ENCODE measurements around the gene AUTS2. TPM values are rescaled to one million over a fixed set of nuclear protein-coding genes. Genes with fewer than 3 reads are reported as not detected.

Gene AUTS2
- total RNA-seq, 1 experiment from 2014 or later = 50.0 TPM

GRCh38 chr7:70460071-70460470 is 861.8 kb downstream of the AUTS2 start:
- POLR2A ChIA-PET = no interaction called here
- H3K27me3 Mint-ChIP-seq (ENCODE audit: low read depth) = no peaks in the 10 kb centered on the region; the same call in 1 of the 2 replicates
- ATAC-seq (no peak), DNase-seq (ENCODE audit: low spot score) (no peak)
- no peaks in the 10 kb centered on the region for H3K36me3 Mint-ChIP-seq
- H3K9me3 Mint-ChIP-seq = no peaks in the 10 kb centered on the region
- no peak for TF ChIP-seq GTF2I (CRISPR knock-in tag; conservative IDR thresholded peaks at IDR 0.05)
- no peak for TF ChIP-seq TCF7 (CRISPR knock-in tag; IDR thresholded peaks at IDR 0.05; ENCODE audit: low read depth)
- TF ChIP-seq ZSCAN18 (CRISPR knock-in tag; IDR thresholded peaks at IDR 0.05) = no peak
- no peak for TF ChIP-seq GABPB1 (CRISPR knock-in tag; IDR thresholded peaks at IDR 0.05)
- TF ChIP-seq ERG (CRISPR knock-in tag; IDR thresholded peaks at IDR 0.05) = no peak
- TF ChIP-seq TEAD4 (CRISPR knock-in tag; IDR thresholded peaks at IDR 0.05) = no peak
- no peak for TF ChIP-seq ZNF263 (CRISPR knock-in tag; IDR thresholded peaks at IDR 0.05; ENCODE audit: low read depth)
- no peak for TF ChIP-seq ATF6 (CRISPR knock-in tag; IDR thresholded peaks at IDR 0.05)
- peaks cover 10% of the 10 kb centered on the region for H3K4me1 Mint-ChIP-seq
- CTCF ChIA-PET = no interaction called here
- no peak overlapping the region for H3K4me3 Mint-ChIP-seq
- no peak overlapping the region for H3K27ac Mint-ChIP-seq

GRCh38 chr7:70460562-70460961 is 862.3 kb downstream of the AUTS2 start:
- Mint-ChIP-seq H3K36me3 (no peaks in the 10 kb centered on the region), H3K9me3 (no peaks in the 10 kb centered on the region), H3K4me3 (no peak overlapping the region), H3K4me1 (peaks cover 10% of the 10 kb centered on the region), H3K27ac (no peak overlapping the region), H3K27me3 (ENCODE audit: low read depth) (no peaks in the 10 kb centered on the region; the same call in none of the 2 replicates)
- TF ChIP-seq ZNF423 (CRISPR knock-in tag; IDR thresholded peaks at IDR 0.05) = no peak
- ChIA-PET POLR2A (no interaction called here), CTCF (no interaction called here)
- DNase-seq (ENCODE audit: low spot score) = no peak
- ATAC-seq = no peak

- Mint-ChIP-seq H3K4me1 (peaks cover 7% of the 10 kb centered on the region), H3K27me3 (ENCODE audit: low read depth) (peaks cover 2% of the 10 kb centered on the region), H3K36me3 (no peaks in the 10 kb centered on the region), H3K27ac (no peak overlapping the region), H3K9me3 (no peaks in the 10 kb centered on the region), H3K4me3 (no peak overlapping the region)
- POLR2A ChIA-PET = no interaction called here
- ATAC-seq (no peak), DNase-seq (ENCODE audit: low spot score) (no peak)
- CTCF ChIA-PET = no interaction called here
- TF ChIP-seq AR (CRISPR knock-in tag; IDR thresholded peaks at IDR 0.05) = no peak
- TF ChIP-seq ESRRA (CRISPR knock-in tag; IDR thresholded peaks at IDR 0.05; ENCODE audit: borderline replicate concordance) = no peak
- TF ChIP-seq ATF1 (CRISPR knock-in tag; IDR thresholded peaks at IDR 0.05) = no peak
- no peak for TF ChIP-seq TEAD1 (CRISPR knock-in tag; IDR thresholded peaks at IDR 0.05)
- TF ChIP-seq CBFB (CRISPR knock-in tag; IDR thresholded peaks at IDR 0.05; ENCODE audit: low read depth) = no peak
- no peak for TF ChIP-seq USF2 (CRISPR knock-in tag; IDR thresholded peaks at IDR 0.05)
- TF ChIP-seq ZNF138 (CRISPR knock-in tag; conservative IDR thresholded peaks at IDR 0.05) = no peak
These were observed 865.2 kb downstream of the AUTS2 start for GRCh38 chr7:70463352-70463938.
